ENCODE measurements around the gene CFH.
"Not testable (repeated sequence)": the region's sequence is repeated elsewhere in the genome, so short reads cannot be mapped to it uniquely, and the experiment has no call there.

DNA sequence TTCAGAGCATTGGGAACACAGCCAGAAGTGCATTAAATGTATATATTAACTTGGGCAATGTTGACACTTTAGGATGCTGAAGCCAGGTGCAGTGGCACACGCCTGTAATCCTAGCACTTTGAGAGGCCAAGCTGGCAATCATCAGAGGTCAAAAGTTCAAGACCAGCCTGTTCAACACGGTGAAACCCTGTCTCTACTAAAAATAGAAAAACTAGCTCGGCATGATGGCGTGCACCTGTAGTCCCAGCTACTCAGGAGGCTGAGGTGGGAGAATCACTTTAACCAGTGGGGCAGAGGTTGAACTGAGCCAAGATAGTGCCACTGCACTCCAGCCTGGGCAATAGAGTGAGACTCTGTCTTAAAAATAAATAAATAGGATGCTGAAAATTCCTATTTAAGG lies 142.3 kb downstream of the CFH start:
- not testable (repeated sequence) for TF ChIP-seq CTCF, POLR2A (IDR thresholded peaks at IDR 0.05)
